ENCODE measurements around the gene TESK2.
A peak's percentile ranks its signal among the peaks of the same experiment; 100 is the strongest.

Gene TESK2

DNA sequence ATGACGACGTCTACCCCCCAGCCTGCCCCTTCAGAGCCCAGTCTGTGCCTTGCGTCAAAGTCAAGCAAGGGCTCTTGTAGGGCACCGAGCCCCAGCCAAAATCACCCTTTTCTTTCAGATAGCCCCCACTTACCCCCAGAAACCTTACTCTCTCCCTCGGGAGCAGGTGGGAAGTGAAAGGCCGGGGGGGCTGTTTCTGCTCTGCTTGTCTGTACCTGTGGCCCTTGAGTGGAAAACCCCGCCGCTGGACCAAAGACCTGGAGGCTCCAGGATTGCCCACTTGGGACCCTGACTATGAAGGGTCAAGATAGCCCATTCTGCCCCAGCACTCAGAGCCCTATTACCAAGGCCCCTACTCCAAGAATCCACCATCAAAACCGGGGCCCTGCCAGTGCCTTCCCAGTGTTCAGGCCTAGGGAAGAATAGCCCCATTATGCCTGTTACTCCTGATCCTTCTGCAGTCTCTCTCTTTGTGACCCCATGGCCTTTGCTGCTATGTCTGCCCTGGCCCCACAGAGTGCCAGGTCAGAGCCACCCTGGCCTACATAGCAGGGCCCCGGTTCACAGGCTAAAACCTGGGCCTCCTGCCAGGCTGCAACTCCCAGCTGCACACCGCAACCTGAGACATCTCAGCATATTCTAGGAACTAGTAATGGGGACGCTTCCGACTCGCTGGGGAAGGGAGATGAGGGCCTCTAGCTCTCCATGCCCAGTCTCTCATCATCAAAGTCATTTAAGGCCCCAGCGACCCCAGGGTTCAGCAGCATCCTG, 186.5 kb downstream of the TESK2 start:
- DNase-seq (ENCODE audit: low read depth in 2 of 2): no peak

DNA sequence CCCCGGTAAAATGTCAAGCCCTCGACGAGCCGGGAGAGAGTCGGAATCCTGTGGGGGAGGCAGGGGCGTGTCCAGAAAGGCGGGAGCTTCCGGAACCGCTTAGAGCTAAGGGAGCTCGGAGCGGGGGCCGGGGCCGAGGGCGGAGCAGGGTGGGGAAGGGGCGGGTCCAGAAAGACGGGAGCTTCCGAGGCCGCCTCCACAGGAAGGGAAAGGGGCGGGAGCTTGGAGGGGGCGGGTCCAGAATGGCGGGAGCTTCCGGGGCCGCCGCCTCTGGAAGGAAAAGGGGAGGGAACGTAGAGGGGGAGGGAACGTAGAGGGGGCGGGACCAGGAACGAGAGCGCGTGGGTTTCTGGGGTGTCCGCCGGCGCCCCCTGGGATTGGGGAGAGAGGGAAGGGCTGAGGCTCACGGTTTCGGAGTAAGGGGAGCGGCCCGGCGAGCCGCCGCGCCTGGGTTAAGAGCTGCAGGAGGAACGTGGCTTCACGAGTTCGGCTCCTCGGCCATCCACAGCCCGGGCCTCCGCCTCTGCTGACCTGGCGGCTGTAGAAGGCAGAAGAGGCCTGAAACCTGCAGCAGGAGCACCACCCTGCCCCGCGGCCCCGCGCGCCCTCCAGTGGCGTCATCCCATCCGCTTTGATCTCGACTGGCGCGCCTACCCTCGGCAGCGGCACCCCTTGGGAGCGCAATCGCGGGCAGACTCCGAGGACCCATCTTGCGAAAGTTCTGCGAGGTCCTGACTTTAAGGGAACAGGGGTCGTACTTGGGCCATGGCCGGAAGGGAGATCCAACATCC, 187.2 kb downstream of the TESK2 start:
- DNase-seq (ENCODE audit: low read depth in 2 of 2): peak; percentile 97 to 98

DNA sequence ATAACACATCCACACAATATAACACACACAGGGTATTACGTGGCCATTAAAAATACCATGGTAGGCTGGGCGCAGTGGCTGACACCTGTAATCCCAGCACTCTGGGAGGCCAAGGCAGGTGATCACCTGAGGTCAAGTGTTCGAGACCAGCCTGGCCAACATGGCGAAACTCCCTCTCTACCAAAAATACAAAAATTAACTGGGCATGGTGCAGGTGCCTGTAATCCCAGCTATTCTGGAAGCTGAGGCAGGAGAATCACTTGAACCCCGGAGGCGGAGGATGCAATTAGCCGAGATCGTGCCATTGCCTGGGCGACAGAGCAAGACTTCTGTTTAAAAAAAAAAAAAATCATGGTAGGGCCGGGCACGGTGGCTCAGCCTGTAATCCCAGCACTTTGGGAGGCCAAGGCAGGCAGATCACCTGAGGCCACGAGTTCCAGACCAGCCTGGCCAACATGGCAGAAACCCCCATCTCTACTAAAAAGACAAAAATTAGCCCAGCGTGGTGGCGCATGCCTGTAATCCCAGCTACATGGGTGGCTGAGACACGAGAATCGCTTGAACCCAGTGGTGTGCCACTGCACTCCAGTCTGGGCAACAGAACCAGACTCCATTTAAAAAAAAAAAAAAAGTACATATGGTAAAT, 188.3 kb downstream of the TESK2 start:
- DNase-seq (ENCODE audit: low read depth in 2 of 2): no peak

DNA sequence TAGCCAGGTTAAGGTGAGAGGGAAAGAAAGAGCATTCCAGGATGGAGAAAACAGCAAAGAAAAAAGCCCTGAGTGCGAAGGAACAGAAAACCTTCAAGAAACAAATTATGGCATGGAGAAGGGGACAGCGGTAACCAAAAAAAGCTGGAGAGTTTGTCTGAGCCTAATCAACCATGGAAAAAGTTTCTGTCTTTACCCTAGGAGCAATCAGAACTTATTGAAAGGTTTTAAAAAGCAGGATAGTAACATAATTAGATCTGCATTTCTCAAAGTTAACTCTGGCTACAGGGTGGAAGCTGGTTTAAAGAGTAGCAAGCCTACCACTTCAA, 190.3 kb downstream of the TESK2 start:
- no peak for DNase-seq (ENCODE audit: low read depth in 2 of 2)

DNA sequence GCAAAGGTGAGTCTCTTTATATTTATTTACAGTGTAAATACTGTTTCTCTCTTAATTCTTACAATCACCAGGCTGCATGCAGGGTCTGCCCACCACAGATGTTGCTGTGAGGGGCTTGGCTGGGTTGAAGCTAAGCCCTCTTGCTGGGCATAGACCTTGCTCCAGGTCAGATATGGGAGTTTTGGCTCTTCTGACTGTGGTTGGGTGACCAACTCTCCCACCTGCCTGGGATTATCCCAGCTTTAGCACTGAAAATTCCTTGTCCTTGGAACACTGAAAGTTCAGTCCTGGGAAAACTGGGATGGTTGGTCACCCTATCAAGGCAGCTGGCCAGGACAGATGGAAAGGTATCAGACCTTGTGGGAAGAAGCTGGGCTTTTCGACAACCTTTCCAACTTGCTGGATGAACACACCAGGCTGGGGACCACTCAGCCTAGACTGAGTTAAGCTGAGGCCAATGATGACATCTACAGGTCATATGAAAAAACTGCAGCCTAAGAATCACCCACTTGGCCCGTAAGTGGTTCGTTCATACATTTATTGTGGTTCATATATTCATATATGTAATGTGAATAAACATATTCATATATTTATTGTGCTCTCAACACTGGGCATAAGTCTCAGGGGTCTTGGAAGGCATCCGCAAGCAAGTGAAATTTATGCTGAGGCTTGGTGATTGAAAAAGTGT, 190.8 kb downstream of the TESK2 start:
- no peak for DNase-seq (ENCODE audit: low read depth in 2 of 2)

DNA sequence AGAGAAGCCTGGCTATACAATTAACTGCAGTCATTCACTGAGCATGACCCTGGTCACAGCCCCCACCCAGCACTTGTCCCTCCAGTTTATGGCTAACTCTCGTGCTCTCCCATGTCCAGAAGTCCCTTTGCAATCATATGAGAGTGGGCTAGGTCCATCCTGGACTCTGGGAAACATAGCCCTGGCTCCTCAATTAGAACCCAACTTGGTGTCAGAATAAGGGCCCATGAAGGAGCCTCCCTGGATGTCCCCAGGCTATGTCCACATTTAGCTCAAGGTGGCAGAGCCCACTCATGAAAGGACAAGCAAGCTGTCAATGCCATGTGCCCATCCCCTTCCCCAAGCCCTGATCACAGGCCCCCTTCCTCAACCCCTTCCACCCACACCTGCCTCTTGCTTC, 191.7 kb downstream of the TESK2 start:
- DNase-seq (ENCODE audit: low read depth in 2 of 2): no peak

DNA sequence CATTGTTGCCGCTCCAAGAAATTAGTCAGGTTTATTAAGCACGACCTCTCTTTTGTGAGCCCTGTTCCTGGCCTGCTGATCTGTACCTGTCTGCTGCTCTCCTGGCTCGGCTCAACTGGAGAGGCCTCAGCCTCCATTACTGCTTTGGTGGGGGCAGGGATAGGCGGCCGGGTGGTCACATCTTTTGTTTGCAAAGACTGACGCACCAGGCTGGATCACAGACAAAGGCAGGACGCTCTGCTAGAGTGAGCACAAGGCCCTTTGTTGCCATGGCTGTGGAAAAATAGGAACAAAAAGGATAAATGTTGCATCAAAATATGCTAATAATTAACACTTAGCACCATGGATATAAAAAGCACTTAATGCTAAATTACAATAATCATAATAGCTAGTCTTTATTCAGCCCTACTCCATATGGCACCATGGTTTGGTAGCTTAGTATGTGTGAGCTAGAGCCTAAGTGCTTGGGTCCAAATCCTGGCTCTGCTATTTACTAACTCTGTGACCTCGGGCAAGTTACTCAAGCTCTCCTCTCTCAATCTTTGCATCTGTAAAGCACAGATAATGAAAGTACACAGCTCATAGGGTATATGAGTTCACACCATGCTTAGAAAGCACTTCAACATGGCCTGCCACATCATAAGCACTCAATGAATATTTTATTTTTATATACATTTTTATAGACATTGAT, 193.2 kb downstream of the TESK2 start:
- DNase-seq (ENCODE audit: low read depth in 2 of 2): no peak

Measured in stimulated activated CD4-positive, alpha-beta T cell treated with anti-CD3 and anti-CD28 coated beads, Interleukin-1b, Interleukin-23, amount 100 ng/mL, for 1 hour (primary cell).